Liver (tissue), 9 donors: ENCODE data around the gene TMEM178A. TPM values are rescaled to one million over a fixed set of nuclear protein-coding genes. Genes with fewer than 3 reads are reported as not detected.

Experiments used
- DNase-seq: peaks from one replicate; pipeline ENCODE4 v3.0.0-alpha.2; 2017; ENCODE audit warnings: low spot score
- H3K27ac ChIP-seq, 2 donors: one replicate each; pipeline ENCODE4 v1.7.0; 2013; ENCODE audit warnings: inconsistent platforms in 2 of 2, low read length in 2 of 2, control low read depth in 1 of 2, low read depth in 1 of 2, mild to moderate bottlenecking in 1 of 2
- H3K27me3 ChIP-seq, 4 donors: one replicate each; pipeline versions ENCODE4 v1.6.1 to v1.7.0; 2013; ENCODE audit warnings: low read length in 3 of 4, inconsistent platforms in 1 of 4, mild to moderate bottlenecking in 1 of 4, moderate library complexity in 1 of 4; ENCODE audit not compliant: control insufficient read depth in 4 of 4, insufficient read depth in 4 of 4
- H3K36me3 ChIP-seq, 4 donors: one replicate each; pipeline versions ENCODE4 v1.6.1 to v1.7.0; 2013; ENCODE audit warnings: low read length in 3 of 4, mild to moderate bottlenecking in 3 of 4, low read depth in 1 of 4, moderate library complexity in 1 of 4; ENCODE audit not compliant: control insufficient read depth in 4 of 4, insufficient read depth in 3 of 4
- H3K4me1 ChIP-seq, 4 donors: one replicate each; pipeline versions ENCODE4 v1.6.1 to v1.7.0; 2013; ENCODE audit warnings: low read length in 3 of 4, mild to moderate bottlenecking in 3 of 4, moderate library complexity in 1 of 4; ENCODE audit not compliant: control insufficient read depth in 4 of 4, insufficient read depth in 4 of 4
- H3K4me3 ChIP-seq, 3 donors: one replicate each; pipeline versions ENCODE4 v1.6.1 to v1.7.0; 2013; ENCODE audit warnings: low read length in 3 of 3, control low read depth in 1 of 3, low read depth in 1 of 3, mild to moderate bottlenecking in 1 of 3
- H3K9ac ChIP-seq, 2 donors: one replicate each; pipeline ENCODE4 v1.7.0; 2013; ENCODE audit warnings: low read length in 2 of 2, mild to moderate bottlenecking in 2 of 2, moderate library complexity in 2 of 2, control low read depth in 1 of 2, low read depth in 1 of 2
- H3K9me3 ChIP-seq, 4 donors: one replicate each; pipeline versions ENCODE4 v1.6.1 to v1.7.0; 2013; ENCODE audit warnings: low read length in 3 of 4; ENCODE audit not compliant: control insufficient read depth in 4 of 4
- CTCF ChIP-seq: fragments of 150-350 bp; IDR thresholded peaks from 2 replicates; pipeline ENCODE4 v1.5.1; 2017; ENCODE audit warnings: improper control_type of control experiment, low read depth, low read length; ENCODE audit not compliant: missing input control
- EGR1 ChIP-seq, 2 donors: IDR thresholded peaks; 2 replicates each; pipeline ENCODE4 v1.6.1; 2016 to 2018; ENCODE audit warnings: antibody characterized with exemption in 2 of 2, low read depth in 2 of 2
- FOXA1 ChIP-seq: IDR thresholded peaks from 2 replicates; pipeline ENCODE4 v1.6.1; 2016; ENCODE audit warnings: antibody characterized with exemption
- FOXA2 ChIP-seq: IDR thresholded peaks from 2 replicates; pipeline ENCODE4 v1.6.1; 2016; ENCODE audit warnings: antibody characterized with exemption
- GABPA ChIP-seq, 2 donors: IDR thresholded peaks in 1 of 2; conservative IDR thresholded peaks in 1 of 2; 2 replicates each; pipeline ENCODE4 v1.6.1; 2016; ENCODE audit warnings: antibody characterized with exemption in 2 of 2, mild to moderate bottlenecking in 1 of 2, moderate library complexity in 1 of 2
- HNF4A ChIP-seq, 2 donors: conservative IDR thresholded peaks; 2 replicates each; pipeline ENCODE4 v1.6.1; 2016; ENCODE audit warnings: antibody characterized with exemption in 2 of 2, mild to moderate bottlenecking in 2 of 2
- HNF4G ChIP-seq: IDR thresholded peaks from 2 replicates; pipeline ENCODE4 v1.6.1; 2016; ENCODE audit warnings: antibody characterized with exemption
- JUND ChIP-seq, 2 donors: IDR thresholded peaks; 2 replicates each; pipeline ENCODE4 v1.6.1; 2016; ENCODE audit warnings: antibody characterized with exemption in 2 of 2
- NR2F2 ChIP-seq: IDR thresholded peaks from 2 replicates; pipeline ENCODE4 v1.6.1; 2016; ENCODE audit warnings: antibody characterized with exemption
- RAD21 ChIP-seq, 2 donors: IDR thresholded peaks; 2 replicates each; pipeline ENCODE4 v1.6.1; 2016; ENCODE audit warnings: antibody characterized with exemption in 2 of 2, mild to moderate bottlenecking in 2 of 2
- REST ChIP-seq: IDR thresholded peaks from 2 replicates; pipeline ENCODE4 v1.6.1; 2016; ENCODE audit warnings: antibody characterized with exemption, mild to moderate bottlenecking
- RXRA ChIP-seq, 2 donors: IDR thresholded peaks; 2 replicates each; pipeline ENCODE4 v1.6.1; 2017 to 2018; ENCODE audit warnings: antibody characterized with exemption in 2 of 2, mild to moderate bottlenecking in 1 of 2
- SP1 ChIP-seq: IDR thresholded peaks from 2 replicates; pipeline ENCODE4 v1.6.1; 2018; ENCODE audit warnings: antibody characterized with exemption, mild to moderate bottlenecking
- TAF1 ChIP-seq: conservative IDR thresholded peaks from 2 replicates; pipeline ENCODE4 v1.6.1; 2016; ENCODE audit warnings: antibody characterized with exemption, mild to moderate bottlenecking
- YY1 ChIP-seq: IDR thresholded peaks from 2 replicates; pipeline ENCODE4 v1.6.1; 2016; ENCODE audit warnings: antibody characterized with exemption, mild to moderate bottlenecking
- ZBTB33 ChIP-seq: IDR thresholded peaks from 2 replicates; pipeline ENCODE4 v1.6.1; 2016; ENCODE audit warnings: antibody characterized with exemption
- WGBS: extraction: QIAGEN DNeasy Blood & Tissue Kit; methylation state at CpG from one replicate; pipeline ENCODE4 v1.1.7; 2013; 5-methylcytosine and 5-hydroxymethylcytosine counted together
- polyA plus RNA-seq, 2 donors: library from polyadenylated mRNA; stranded (reverse) in 1 of 2; unstranded in 1 of 2; fragments of 200-250 nt in 1 of 2; fragments of >200 nt in 1 of 2; fragmentation: Nextera tagmentation in 1 of 2; extraction: Ambion mirVana in 1 of 2; gene quantifications; one replicate each; pipeline versions ENCODE4 v1.2.1 to v1.2.3, GENCODE V29; 2013 to 2015
- total RNA-seq, 2 donors: library from RNA; depleted of rRNA; stranded (reverse); fragments of >200 nt; gene quantifications; one replicate each; pipeline ENCODE4 v1.2.3, GENCODE V29; 2014
- TF ChIP-seq, protein P1 (sequence below): IDR thresholded peaks from 2 replicates; pipeline ENCODE4 v1.6.1; 2016; ENCODE audit warnings: antibody characterized with exemption
- TF ChIP-seq, protein P2 (sequence below): IDR thresholded peaks from 2 replicates; pipeline ENCODE4 v1.6.1; 2016; ENCODE audit warnings: antibody characterized with exemption
- donor health status: healthy.
- donor health status: healthy.
- donor health status: healthy.
- donor health status: healthy.
- donor health status: healthy.

TMEM178A gene
- total and polyA plus RNA-seq, 4 donors = 0.21 to 0.64 (median 0.49) TPM

DNA sequence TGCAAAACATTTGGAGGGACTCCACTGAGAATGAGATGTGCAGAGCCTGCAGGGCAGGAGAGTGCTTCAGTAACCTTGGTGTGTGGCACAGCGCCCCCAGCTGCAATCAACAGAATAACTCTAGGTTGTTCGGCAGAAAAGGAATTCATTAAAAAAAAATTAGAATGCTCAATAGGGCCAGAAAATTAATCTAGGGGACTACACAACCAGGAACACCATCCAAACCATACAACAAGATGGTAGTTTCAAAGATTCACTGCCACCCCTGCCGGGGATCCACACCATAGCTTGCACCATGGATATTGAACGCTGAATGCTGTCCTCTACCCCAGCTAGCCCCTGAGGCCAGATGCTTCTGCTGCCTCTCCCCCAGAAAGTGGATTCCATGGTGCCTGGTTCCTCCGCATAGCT is 63.2 kb downstream of the TMEM178A start:
- Histone ChIP-seq H3K4me3 (no peak overlapping the region), H3K9me3 (no peaks in the 10 kb centered on the region), H3K27me3 (no peaks in the 10 kb centered on the region), H3K4me1 (no peaks in the 10 kb centered on the region), H3K36me3 (peaks cover 0 to 7% (median 2%) of the 10 kb centered on the region in 4 donors), H3K27ac (no peak overlapping the region), H3K9ac (no peak overlapping the region)
- no peak for DNase-seq
- 58% methylated on average over 5 of the region's 5 CpGs for WGBS
- TF ChIP-seq FOXA1 (no peak), NR2F2 (no peak), RAD21 (IDR thresholded peaks at IDR 0.05) (peak; percentile 63 to 78), TAF1 (no peak), YY1 (no peak), CTCF (peak; percentile 65)

DNA sequence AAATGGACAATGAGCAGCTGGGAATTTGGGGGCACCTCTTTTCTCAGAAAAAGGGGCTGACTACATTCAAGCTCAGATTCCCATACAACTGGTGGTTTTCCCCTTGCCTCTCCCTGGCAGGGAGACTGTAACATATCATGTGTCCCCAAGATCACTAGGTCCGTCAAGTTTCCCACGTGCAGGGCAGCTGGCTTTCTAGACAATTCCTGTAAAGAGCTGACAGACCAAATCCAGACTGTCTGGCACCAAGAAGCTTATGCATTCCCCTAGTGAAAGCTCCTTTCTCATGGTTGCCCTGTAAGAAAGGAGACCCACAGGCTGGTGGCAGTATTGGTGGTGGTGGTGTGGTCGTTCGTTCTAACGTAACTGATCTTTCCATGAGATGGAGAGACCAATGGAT is 64.6 kb downstream of the TMEM178A start:
- no peak for TF ChIP-seq GABPA (IDR thresholded peaks at IDR 0.05 in 1 of 2, conservative IDR thresholded peaks at IDR 0.05 in 1 of 2)
- TF ChIP-seq RXRA (IDR thresholded peaks at IDR 0.05) = no peak
- TF ChIP-seq REST = no peak
- no peak for TF ChIP-seq EGR1 (IDR thresholded peaks at IDR 0.05; ENCODE audit: low read depth in 2 of 2)
- no peak for TF ChIP-seq HNF4A (conservative IDR thresholded peaks at IDR 0.05)
- no peak for TF ChIP-seq NR2F2
- no peak for TF ChIP-seq JUND (IDR thresholded peaks at IDR 0.05)
- TF ChIP-seq RAD21 (IDR thresholded peaks at IDR 0.05) = no peak
- TF ChIP-seq, protein P1, sequence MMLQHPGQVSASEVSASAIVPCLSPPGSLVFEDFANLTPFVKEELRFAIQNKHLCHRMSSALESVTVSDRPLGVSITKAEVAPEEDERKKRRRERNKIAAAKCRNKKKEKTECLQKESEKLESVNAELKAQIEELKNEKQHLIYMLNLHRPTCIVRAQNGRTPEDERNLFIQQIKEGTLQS = no peak
- no peak for TF ChIP-seq SP1
- TF ChIP-seq FOXA2 = no peak
- TF ChIP-seq HNF4G = no peak
- TF ChIP-seq, protein P2, sequence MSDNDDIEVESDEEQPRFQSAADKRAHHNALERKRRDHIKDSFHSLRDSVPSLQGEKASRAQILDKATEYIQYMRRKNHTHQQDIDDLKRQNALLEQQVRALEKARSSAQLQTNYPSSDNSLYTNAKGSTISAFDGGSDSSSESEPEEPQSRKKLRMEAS = no peak
- no peak for TF ChIP-seq ZBTB33
- H3K4me3 ChIP-seq = no peak overlapping the region
- no peak overlapping the region for H3K9ac ChIP-seq
- peaks cover 0 to 7% (median 2%) of the 10 kb centered on the region in 4 donors for H3K36me3 ChIP-seq
- WGBS = 86% methylated on average over 5 of the region's 5 CpGs
- no peaks in the 10 kb centered on the region for H3K9me3 ChIP-seq
- no peaks in the 10 kb centered on the region for H3K27me3 ChIP-seq
- H3K4me1 ChIP-seq = no peaks in the 10 kb centered on the region
- no peak for DNase-seq
- no peak overlapping the region for H3K27ac ChIP-seq
